Measurements from ENCODE around the gene LSP1. TPM values are rescaled to one million over a fixed set of nuclear protein-coding genes. Genes with fewer than 3 reads are reported as not detected.
A peak's percentile ranks its signal among the peaks of the same experiment; 100 is the strongest.

Gene LSP1
- total RNA-seq, 1 donor from 2014 or later, result 303 TPM

- intact Hi-C loops (cut with micrococcal nuclease), result loop anchor here (1.0 to 5.0 kb wide), 4 partner anchors 62 to 412 kb away; partner anchors contain the start of genes DUSP8 and TNNT3
- Mint-ChIP-seq H3K36me3 (ENCODE audit: low read depth) (peaks cover 11% of the 10 kb centered on the region), H3K9me3 (no peaks in the 10 kb centered on the region), H3K4me1 (peaks cover 33% of the 10 kb centered on the region), H3K4me3 (peak overlapping the region; percentile 93), H3K27me3 (no peaks in the 10 kb centered on the region), H3K27ac (peak overlapping the region; percentile 99)
- peak; percentile 76 for DNase-seq
Measured at GRCh38 chr11:1854949-1855885, 2.3 kb downstream of the LSP1 start.

GRCh38 chr11:1855886-1856265 is 3.0 kb downstream of the LSP1 start:
- Mint-ChIP-seq H3K4me1 (peaks cover 28% of the 10 kb centered on the region), H3K4me3 (peak overlapping the region; percentile 49), H3K9me3 (no peaks in the 10 kb centered on the region), H3K36me3 (ENCODE audit: low read depth) (peaks cover 11% of the 10 kb centered on the region), H3K27me3 (no peaks in the 10 kb centered on the region), H3K27ac (peak overlapping the region; percentile 99)
- DNase-seq, result no peak
- intact Hi-C loops (cut with micrococcal nuclease), result loop anchor here (1.0 to 5.0 kb wide), 2 partner anchors 287 to 411 kb away; no protein-coding TSS in a partner anchor

DNA sequence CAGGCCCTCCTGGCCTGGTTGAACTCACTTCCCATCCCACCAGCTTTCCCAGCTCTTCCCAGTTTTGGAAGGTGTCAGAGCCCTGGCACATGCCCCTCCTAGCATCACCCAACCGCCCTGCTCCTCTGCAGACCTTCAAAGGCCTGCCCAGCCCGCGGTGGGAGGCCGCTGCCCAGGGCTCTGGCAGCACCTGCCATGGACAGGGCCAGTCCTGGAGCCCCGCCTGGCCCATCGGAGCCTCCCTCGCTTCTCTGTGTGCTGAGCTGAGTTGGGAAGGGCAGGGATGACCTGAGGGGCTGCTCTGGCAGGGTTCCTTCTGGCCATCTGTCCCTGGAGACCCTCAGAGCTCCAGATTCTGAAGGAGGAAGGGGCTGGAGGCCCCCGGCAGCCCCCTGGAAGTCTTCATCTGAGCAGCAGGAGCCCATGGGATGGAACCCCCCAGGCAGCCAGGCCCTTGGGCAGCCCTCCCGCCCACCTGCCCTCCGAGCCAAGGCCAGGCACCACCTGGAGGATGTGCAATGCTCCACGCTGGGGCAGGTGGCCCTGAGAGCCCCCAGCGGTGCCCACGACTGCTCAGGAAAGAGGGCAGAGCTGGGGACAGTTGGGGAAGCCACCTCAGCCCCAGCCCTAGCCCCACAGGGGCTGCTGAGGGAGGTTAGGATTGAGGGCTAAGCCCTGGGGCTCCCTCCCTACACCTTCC is 3.6 kb downstream of the LSP1 start:
- Mint-ChIP-seq H3K4me3 (peak overlapping the region; percentile 49), H3K27ac (peak overlapping the region; percentile 72), H3K4me1 (peaks cover 22% of the 10 kb centered on the region), H3K36me3 (ENCODE audit: low read depth) (peaks cover 11% of the 10 kb centered on the region), H3K27me3 (no peaks in the 10 kb centered on the region), H3K9me3 (no peaks in the 10 kb centered on the region)
- intact Hi-C loops (cut with micrococcal nuclease), result loop anchor here (5.0 kb wide), 1 partner anchor 411 kb away; no protein-coding TSS in a partner anchor
- no peak for DNase-seq

DNA sequence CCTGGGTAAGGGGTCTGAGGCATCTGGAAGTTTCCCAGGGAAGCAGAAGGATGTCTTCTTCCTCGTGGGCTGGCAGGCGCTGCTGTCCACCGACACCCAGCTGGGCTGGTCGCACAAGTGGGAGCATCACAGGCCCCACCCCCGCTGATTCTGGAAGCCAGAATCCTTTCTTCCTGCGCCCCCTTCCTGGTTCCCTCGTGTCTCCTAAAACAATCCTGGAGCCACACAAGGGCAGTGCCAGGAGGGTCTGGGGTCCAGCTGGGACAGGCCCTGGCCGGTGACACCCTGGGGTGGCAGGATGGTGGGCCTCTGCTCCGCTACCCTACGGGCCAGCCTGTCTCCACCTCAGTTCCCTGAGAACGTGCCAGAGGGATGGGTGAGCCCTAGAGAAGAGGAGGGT is 4.2 kb downstream of the LSP1 start:
- Mint-ChIP-seq H3K36me3 (ENCODE audit: low read depth) (peaks cover 11% of the 10 kb centered on the region), H3K27ac (no peak overlapping the region), H3K4me3 (no peak overlapping the region), H3K27me3 (no peaks in the 10 kb centered on the region), H3K9me3 (no peaks in the 10 kb centered on the region), H3K4me1 (peaks cover 19% of the 10 kb centered on the region)
- intact Hi-C loops (cut with micrococcal nuclease), result loop anchor here (5.0 kb wide), 1 partner anchor 410 kb away; no protein-coding TSS in a partner anchor
- DNase-seq, result no peak

DNA sequence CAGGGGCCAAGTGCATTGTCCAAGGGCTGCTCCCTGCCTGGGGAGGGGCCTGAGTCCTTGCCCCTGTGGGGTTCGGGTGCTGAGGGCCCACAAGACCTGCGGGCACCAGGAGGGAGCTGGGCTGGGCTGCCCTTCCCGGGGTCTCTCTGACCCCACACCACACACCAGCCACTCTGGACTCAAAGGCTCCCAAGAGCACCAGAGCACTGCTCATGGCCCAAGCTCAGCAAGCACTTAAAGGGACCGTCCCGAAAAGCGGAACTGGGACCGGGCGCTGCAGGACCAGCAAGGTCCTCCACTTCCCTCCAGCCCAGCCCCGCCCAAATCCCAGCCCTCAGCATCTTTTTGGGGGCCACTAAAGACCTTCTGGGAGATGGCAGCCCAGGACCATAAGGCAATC is 5.3 kb downstream of the LSP1 start:
- Mint-ChIP-seq H3K36me3 (ENCODE audit: low read depth) (peaks cover 8% of the 10 kb centered on the region), H3K27me3 (no peaks in the 10 kb centered on the region), H3K4me3 (no peak overlapping the region), H3K4me1 (peaks cover 11% of the 10 kb centered on the region), H3K27ac (no peak overlapping the region), H3K9me3 (no peaks in the 10 kb centered on the region)
- intact Hi-C loops (cut with micrococcal nuclease), result loop anchor here (5.0 kb wide), 1 partner anchor 409 kb away; no protein-coding TSS in a partner anchor
- DNase-seq, result no peak

GRCh38 chr11:1858576-1858975 is 5.7 kb downstream of the LSP1 start:
- Mint-ChIP-seq H3K36me3 (ENCODE audit: low read depth) (peaks cover 8% of the 10 kb centered on the region), H3K27ac (no peak overlapping the region), H3K4me1 (peaks cover 11% of the 10 kb centered on the region), H3K9me3 (no peaks in the 10 kb centered on the region), H3K27me3 (no peaks in the 10 kb centered on the region), H3K4me3 (no peak overlapping the region)
- DNase-seq, result no peak
- intact Hi-C loops (cut with micrococcal nuclease), result loop anchor here (5.0 kb wide), 1 partner anchor 409 kb away; no protein-coding TSS in a partner anchor

GRCh38 chr11:1859004-1859403 is 6.1 kb downstream of the LSP1 start:
- no peak for DNase-seq
- Mint-ChIP-seq H3K9me3 (no peaks in the 10 kb centered on the region), H3K36me3 (ENCODE audit: low read depth) (peaks cover 6% of the 10 kb centered on the region), H3K27ac (no peak overlapping the region), H3K4me1 (peaks cover 12% of the 10 kb centered on the region), H3K4me3 (no peak overlapping the region), H3K27me3 (no peaks in the 10 kb centered on the region)
- intact Hi-C loops (cut with micrococcal nuclease), result loop anchor here (5.0 kb wide), 1 partner anchor 408 kb away; no protein-coding TSS in a partner anchor

DNA sequence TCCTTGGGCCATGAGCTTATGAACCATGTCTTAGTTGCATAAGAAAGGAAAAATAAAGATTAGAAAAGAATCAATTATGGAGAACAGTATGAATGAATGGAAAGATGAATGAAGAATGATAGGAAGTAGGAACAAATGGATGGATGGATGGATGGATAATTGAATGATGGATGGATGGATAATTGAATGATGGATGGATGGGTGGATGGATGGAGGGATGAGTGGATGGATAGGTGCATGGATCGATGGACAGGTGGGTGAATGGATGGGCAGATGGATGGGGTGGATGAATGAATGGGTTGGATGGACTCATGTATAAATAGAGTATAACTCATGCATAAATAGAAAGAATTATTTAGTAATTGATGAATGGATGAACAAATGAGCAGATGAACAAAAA is 7.2 kb downstream of the LSP1 start:
- H3K27me3 Mint-ChIP-seq, result no peaks in the 10 kb centered on the region
- DNase-seq, result no peak
- H3K27ac Mint-ChIP-seq, result no peak overlapping the region
- H3K9me3 Mint-ChIP-seq, result no peaks in the 10 kb centered on the region
- H3K4me3 Mint-ChIP-seq, result no peak overlapping the region
- intact Hi-C loops (cut with micrococcal nuclease), result no loop called here
- H3K4me1 Mint-ChIP-seq, result peaks cover 12% of the 10 kb centered on the region
- peaks cover 5% of the 10 kb centered on the region for H3K36me3 Mint-ChIP-seq (ENCODE audit: low read depth)

DNA sequence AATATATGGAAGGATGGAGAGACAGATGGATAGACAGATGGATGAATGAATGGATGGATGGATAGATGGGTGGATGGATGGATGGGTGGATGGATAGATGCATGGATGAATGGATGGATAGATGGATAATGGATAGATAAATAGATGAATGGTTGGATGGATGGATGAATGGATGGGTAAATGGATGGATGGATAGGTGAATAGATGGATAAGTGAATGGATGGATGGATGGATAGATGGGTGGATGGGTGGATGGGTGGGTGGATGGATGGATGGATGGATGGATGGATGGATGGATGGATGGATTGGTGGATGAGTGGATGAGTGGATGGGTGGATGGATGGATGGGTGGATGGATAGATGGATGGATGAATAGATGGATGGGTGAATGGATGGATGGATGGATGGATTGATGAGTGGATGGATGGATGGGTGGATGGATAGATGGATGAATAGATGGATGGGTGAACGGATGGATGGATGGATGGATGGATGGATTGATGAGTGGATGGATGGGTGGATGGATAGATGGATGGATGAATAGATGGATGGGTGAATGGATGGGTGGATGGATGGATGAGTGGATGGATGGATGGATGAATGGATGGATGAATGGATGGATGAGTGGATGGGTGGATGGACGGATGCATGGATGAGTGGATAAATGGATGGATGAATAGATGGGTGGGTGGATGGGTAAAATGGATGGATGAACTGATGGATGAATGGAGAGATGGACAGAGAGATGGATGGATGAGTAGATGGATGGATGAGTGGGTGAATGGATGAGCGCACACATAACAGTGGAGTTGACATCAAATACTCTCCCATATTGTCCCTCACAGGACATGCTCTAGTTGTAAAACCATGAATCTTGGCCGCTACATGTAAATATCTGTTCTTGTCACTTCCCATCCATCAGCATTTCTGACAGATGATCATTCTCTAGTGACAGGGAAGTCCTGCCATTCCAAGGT is 8.8 kb downstream of the LSP1 start:
- Mint-ChIP-seq H3K4me3 (no peak overlapping the region), H3K4me1 (peaks cover 12% of the 10 kb centered on the region), H3K36me3 (ENCODE audit: low read depth) (peaks cover 14% of the 10 kb centered on the region), H3K9me3 (no peaks in the 10 kb centered on the region), H3K27me3 (no peaks in the 10 kb centered on the region), H3K27ac (no peak overlapping the region)
- no peak for DNase-seq
- intact Hi-C loops (cut with micrococcal nuclease), result no loop called here

DNA sequence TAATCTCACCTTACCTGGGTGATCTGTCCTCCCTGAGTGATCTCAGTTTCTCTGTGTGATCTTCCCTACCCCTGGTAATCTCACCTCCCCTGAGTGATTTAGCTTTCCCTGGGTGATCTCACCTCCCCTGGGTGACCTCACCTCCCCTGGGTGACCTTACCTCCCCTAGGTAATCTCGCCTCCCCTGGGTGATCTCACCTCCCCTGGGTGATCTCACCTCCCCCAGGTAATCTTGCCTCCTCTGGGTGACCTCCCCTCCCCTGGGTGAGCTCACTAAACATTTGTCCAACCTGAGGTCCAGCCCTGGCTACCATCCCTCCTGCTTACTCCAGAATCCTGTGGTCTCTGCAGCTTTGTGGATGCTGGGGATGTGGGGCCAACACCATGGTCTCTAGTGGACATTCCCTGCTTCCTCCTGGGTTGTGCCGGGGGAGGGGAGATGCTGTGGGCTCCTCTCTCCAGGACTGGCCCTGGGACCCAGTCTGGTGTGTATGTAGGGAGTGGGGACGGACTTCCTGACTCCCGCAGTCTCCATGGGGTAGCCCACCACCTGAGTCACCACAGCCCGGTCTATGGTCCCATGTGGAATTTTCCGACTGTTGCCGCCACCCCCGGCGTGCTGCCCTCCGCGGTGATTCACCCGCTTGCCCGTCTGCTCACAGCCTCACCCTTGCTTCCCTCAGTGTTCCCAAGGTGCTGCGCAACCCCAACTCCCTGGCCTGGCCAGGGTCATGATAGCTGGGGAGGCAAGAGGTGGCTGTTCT is 9.9 kb downstream of the LSP1 start:
- peaks cover 14% of the 10 kb centered on the region for H3K4me1 Mint-ChIP-seq
- intact Hi-C loops (cut with micrococcal nuclease), result no loop called here
- no peaks in the 10 kb centered on the region for H3K27me3 Mint-ChIP-seq
- no peak overlapping the region for H3K4me3 Mint-ChIP-seq
- no peaks in the 10 kb centered on the region for H3K9me3 Mint-ChIP-seq
- DNase-seq, result no peak
- H3K27ac Mint-ChIP-seq, result no peak overlapping the region
- H3K36me3 Mint-ChIP-seq (ENCODE audit: low read depth), result peaks cover 17% of the 10 kb centered on the region

- Mint-ChIP-seq H3K4me1 (peaks cover 12% of the 10 kb centered on the region), H3K36me3 (ENCODE audit: low read depth) (peaks cover 19% of the 10 kb centered on the region), H3K4me3 (no peak overlapping the region), H3K27me3 (no peaks in the 10 kb centered on the region), H3K27ac (no peak overlapping the region), H3K9me3 (no peaks in the 10 kb centered on the region)
- DNase-seq, result no peak
- intact Hi-C loops (cut with micrococcal nuclease), result no loop called here
Measured at GRCh38 chr11:1863352-1864216, 10.7 kb downstream of the LSP1 start.

DNA sequence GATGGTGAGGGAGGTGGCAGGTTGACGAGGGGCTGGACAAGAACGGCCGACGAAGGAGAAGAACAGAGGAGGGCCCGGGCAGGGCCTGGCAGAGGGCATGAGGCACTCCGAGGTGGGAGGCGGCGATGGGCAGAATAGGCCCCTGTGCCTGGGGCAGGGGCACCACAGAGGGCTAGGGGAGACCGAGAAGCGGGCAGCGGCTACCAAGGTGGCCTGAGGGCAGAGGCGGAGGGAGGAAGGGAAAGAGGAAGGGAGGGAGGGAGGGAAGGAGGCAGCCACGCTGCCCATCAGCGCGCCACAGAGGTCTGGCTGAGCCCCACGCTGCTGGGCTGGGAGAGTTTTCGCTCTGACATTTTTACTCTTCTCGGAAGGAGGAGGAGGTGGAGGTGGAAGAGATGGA is 11.3 kb downstream of the LSP1 start:
- H3K27ac Mint-ChIP-seq, result no peak overlapping the region
- intact Hi-C loops (cut with micrococcal nuclease), result no loop called here
- H3K4me3 Mint-ChIP-seq, result no peak overlapping the region
- H3K4me1 Mint-ChIP-seq, result peaks cover 15% of the 10 kb centered on the region
- H3K27me3 Mint-ChIP-seq, result no peaks in the 10 kb centered on the region
- DNase-seq, result no peak
- peaks cover 24% of the 10 kb centered on the region for H3K36me3 Mint-ChIP-seq (ENCODE audit: low read depth)
- no peaks in the 10 kb centered on the region for H3K9me3 Mint-ChIP-seq
